Endothelial cell (in vitro differentiated cells): ENCODE measurements around the gene GPATCH2. TPM values are rescaled to one million over a fixed set of nuclear protein-coding genes. Genes with fewer than 3 reads are reported as not detected.

Experiments used
- DNase-seq: peaks from one replicate; pipeline ENCODE4 v3.0.0; 2021; ENCODE audit warnings: low spot score
- H3K27ac Mint-ChIP-seq: one replicate; pipeline ENCODE4 v1.8.0; 2021; ENCODE audit warnings: mixed read lengths, inconsistent platforms; ENCODE audit not compliant: unreplicated experiment
- H3K27me3 Mint-ChIP-seq: one replicate; pipeline ENCODE4 v1.8.0; 2021; ENCODE audit warnings: mild to moderate bottlenecking, moderate library complexity, mixed read lengths, inconsistent platforms; ENCODE audit not compliant: unreplicated experiment
- H3K36me3 Mint-ChIP-seq: one replicate; pipeline ENCODE4 v1.8.0; 2021; ENCODE audit warnings: mild to moderate bottlenecking, low read depth, mixed read lengths, inconsistent platforms; ENCODE audit not compliant: unreplicated experiment
- H3K4me1 Mint-ChIP-seq: one replicate; pipeline ENCODE4 v1.8.0; 2021; ENCODE audit warnings: mild to moderate bottlenecking, mixed read lengths, inconsistent platforms; ENCODE audit not compliant: unreplicated experiment
- H3K4me3 Mint-ChIP-seq: one replicate; pipeline ENCODE4 v1.8.0; 2021; ENCODE audit warnings: mild to moderate bottlenecking, mixed read lengths, inconsistent platforms; ENCODE audit not compliant: unreplicated experiment
- H3K9me3 Mint-ChIP-seq: one replicate; pipeline ENCODE4 v1.8.0; 2021; ENCODE audit warnings: mixed read lengths, inconsistent platforms; ENCODE audit not compliant: unreplicated experiment
- total RNA-seq: library from RNA; stranded (reverse); fragmentation: NEBNext Ultra II Directional; extraction: Animal tissue kit (Norgen Biotek cat#: 25700); gene quantifications from one replicate; pipeline ENCODE4 v1.2.1, GENCODE V29; 2021; ENCODE audit not compliant: unreplicated experiment
- TF ChIP-seq, protein P1 (sequence below): fragments of 200-600 bp; sonication (generic); IDR thresholded peaks from one replicate; pipeline ENCODE4 v1.5.0; 2021; ENCODE audit warnings: antibody characterized with exemption; ENCODE audit not compliant: unreplicated experiment

The GPATCH2 gene
- total RNA-seq, 1 donor from 2014 or later: 18.4 TPM

DNA sequence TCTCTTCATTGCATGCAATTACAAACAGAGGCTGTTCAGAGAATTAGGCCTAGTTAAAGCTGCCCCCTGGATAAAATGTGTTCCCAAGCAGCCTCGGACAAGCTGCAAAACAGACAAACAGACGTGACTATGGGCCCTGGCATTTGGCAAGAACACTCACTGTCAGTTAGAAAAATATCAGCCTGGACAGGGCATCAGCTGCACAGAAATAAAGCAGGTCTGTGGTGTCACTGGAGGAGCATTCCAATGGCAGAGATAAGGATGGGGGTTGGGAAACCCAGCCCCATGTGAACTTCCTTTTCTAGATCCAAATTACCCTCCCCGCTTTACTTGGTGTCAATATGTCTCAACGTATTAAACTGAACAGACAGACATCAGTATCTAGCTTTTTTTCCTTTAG, 177.1 kb downstream of the GPATCH2 start:
- Mint-ChIP-seq H3K4me3 (no peak overlapping the region), H3K9me3 (no peaks in the 10 kb centered on the region), H3K36me3 (peaks cover 5% of the 10 kb centered on the region), H3K4me1 (peaks cover 5% of the 10 kb centered on the region), H3K27ac (peak overlapping the region; percentile 8), H3K27me3 (no peaks in the 10 kb centered on the region)
- DNase-seq: no peak
- TF ChIP-seq, protein P1, sequence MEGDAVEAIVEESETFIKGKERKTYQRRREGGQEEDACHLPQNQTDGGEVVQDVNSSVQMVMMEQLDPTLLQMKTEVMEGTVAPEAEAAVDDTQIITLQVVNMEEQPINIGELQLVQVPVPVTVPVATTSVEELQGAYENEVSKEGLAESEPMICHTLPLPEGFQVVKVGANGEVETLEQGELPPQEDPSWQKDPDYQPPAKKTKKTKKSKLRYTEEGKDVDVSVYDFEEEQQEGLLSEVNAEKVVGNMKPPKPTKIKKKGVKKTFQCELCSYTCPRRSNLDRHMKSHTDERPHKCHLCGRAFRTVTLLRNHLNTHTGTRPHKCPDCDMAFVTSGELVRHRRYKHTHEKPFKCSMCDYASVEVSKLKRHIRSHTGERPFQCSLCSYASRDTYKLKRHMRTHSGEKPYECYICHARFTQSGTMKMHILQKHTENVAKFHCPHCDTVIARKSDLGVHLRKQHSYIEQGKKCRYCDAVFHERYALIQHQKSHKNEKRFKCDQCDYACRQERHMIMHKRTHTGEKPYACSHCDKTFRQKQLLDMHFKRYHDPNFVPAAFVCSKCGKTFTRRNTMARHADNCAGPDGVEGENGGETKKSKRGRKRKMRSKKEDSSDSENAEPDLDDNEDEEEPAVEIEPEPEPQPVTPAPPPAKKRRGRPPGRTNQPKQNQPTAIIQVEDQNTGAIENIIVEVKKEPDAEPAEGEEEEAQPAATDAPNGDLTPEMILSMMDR: no peak

DNA sequence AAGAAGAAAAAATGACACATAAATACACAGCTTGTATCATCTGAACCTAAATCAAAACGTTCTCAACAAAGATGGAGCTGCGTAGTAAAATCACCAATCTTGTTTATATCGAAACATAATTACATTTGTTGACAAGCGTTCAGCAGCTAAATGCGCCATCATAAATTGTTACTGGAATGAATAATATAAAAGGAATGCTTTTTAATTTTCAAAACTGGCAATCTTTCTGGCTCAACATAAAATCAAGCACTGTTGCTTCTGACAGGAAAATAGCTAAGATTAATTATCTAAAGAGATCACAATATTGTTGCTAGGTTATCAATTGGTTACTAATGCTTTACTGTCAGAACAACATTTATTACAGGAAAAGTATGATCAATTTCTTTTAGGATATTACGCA, 181.5 kb downstream of the GPATCH2 start:
- TF ChIP-seq, protein P1: no peak
- H3K4me3 Mint-ChIP-seq: no peak overlapping the region
- no peaks in the 10 kb centered on the region for H3K9me3 Mint-ChIP-seq
- no peak overlapping the region for H3K27ac Mint-ChIP-seq
- no peak for DNase-seq
- no peaks in the 10 kb centered on the region for H3K36me3 Mint-ChIP-seq
- no peaks in the 10 kb centered on the region for H3K27me3 Mint-ChIP-seq
- peaks cover 5% of the 10 kb centered on the region for H3K4me1 Mint-ChIP-seq

- Mint-ChIP-seq H3K27me3 (no peaks in the 10 kb centered on the region), H3K4me3 (no peak overlapping the region), H3K36me3 (peaks cover 8% of the 10 kb centered on the region), H3K27ac (no peak overlapping the region), H3K9me3 (no peaks in the 10 kb centered on the region), H3K4me1 (peaks cover 2% of the 10 kb centered on the region)
- TF ChIP-seq, protein P1: no peak
- DNase-seq: no peak
Measured at GRCh38 chr1:217443845-217444244, 187.0 kb downstream of the GPATCH2 start.

- no peak overlapping the region for H3K27ac Mint-ChIP-seq
- no peaks in the 10 kb centered on the region for H3K9me3 Mint-ChIP-seq
- H3K27me3 Mint-ChIP-seq: no peaks in the 10 kb centered on the region
- no peak for DNase-seq
- no peak overlapping the region for H3K4me3 Mint-ChIP-seq
- TF ChIP-seq, protein P1: no peak
- H3K4me1 Mint-ChIP-seq: peaks cover 2% of the 10 kb centered on the region
- H3K36me3 Mint-ChIP-seq: peaks cover 16% of the 10 kb centered on the region
Measured at GRCh38 chr1:217437376-217437775, 193.5 kb downstream of the GPATCH2 start.

GRCh38 chr1:217435204-217435603, 195.7 kb downstream of the GPATCH2 start:
- Mint-ChIP-seq H3K27ac (no peak overlapping the region), H3K4me1 (peaks cover under 1% of the 10 kb centered on the region), H3K4me3 (no peak overlapping the region), H3K36me3 (peaks cover 13% of the 10 kb centered on the region), H3K9me3 (no peaks in the 10 kb centered on the region), H3K27me3 (peaks cover 2% of the 10 kb centered on the region)
- TF ChIP-seq, protein P1: no peak
- no peak for DNase-seq
